Spleen (tissue), 11 donors: Measurements from ENCODE around the gene WNK1. TPM values are rescaled to one million over a fixed set of nuclear protein-coding genes. Genes with fewer than 3 reads are reported as not detected.

Experiments
- DNase-seq: peaks from one replicate; pipeline ENCODE4 v3.0.0-alpha.2; 2020
- H3K27ac ChIP-seq, 8 donors: fragments of 200-600 bp; sonication (generic) in 7 of 8; 1 replicate in 4 of 8; 2 replicates in 4 of 8; pipeline versions ENCODE4 v1.5.0 to v1.8.0; 2016 to 2021; ENCODE audit warnings: inconsistent platforms in 4 of 8, mild to moderate bottlenecking in 4 of 8, moderate library complexity in 1 of 8
- H3K27me3 ChIP-seq, 7 donors: fragments of 200-600 bp; sonication (generic) in 6 of 7; replicated peaks in 1 of 7; 1 replicate in 4 of 7; 2 replicates in 3 of 7; pipeline versions ENCODE4 v1.5.0 to v1.8.0; 2016 to 2021; ENCODE audit warnings: inconsistent platforms in 3 of 7, mild to moderate bottlenecking in 1 of 7
- H3K36me3 ChIP-seq, 6 donors: fragments of 200-600 bp; sonication (generic) in 5 of 6; 1 replicate in 4 of 6; 2 replicates in 2 of 6; pipeline versions ENCODE4 v1.5.0 to v1.8.0; 2016 to 2021; ENCODE audit warnings: inconsistent platforms in 2 of 6
- H3K4me1 ChIP-seq, 6 donors: fragments of 200-600 bp; sonication (generic) in 5 of 6; 1 replicate in 3 of 6; 2 replicates in 3 of 6; pipeline versions ENCODE4 v1.5.0 to v1.8.0; 2016 to 2021; ENCODE audit warnings: inconsistent platforms in 3 of 6
- H3K4me3 ChIP-seq, 8 donors: fragments of 200-600 bp; sonication (generic) in 7 of 8; 1 replicate in 4 of 8; 2 replicates in 4 of 8; pipeline versions ENCODE4 v1.5.0 to v1.8.0; 2016 to 2021; ENCODE audit warnings: inconsistent platforms in 4 of 8, mild to moderate bottlenecking in 4 of 8, moderate library complexity in 2 of 8
- H3K9me3 ChIP-seq, 8 donors: fragments of 200-600 bp; sonication (generic) in 7 of 8; 1 replicate in 4 of 8; 2 replicates in 4 of 8; pipeline versions ENCODE4 v1.5.0 to v1.8.0; 2016 to 2021; ENCODE audit warnings: inconsistent platforms in 4 of 8
- POLR2A ChIP-seq, 3 donors: fragments of 450-650 bp; IDR thresholded peaks; one replicate each; pipeline ENCODE4 v1.5.1; 2017; ENCODE audit warnings: antibody characterized with exemption in 3 of 3, mild to moderate bottlenecking in 1 of 3
- POLR2AphosphoS5 ChIP-seq, 3 donors: sonication (generic); formaldehyde crosslinking; IDR thresholded peaks; one replicate each; pipeline ENCODE4 v1.5.1; 2017; ENCODE audit warnings: antibody characterized with exemption in 3 of 3
- WGBS, 5 donors: extraction: QIAGEN DNeasy Blood & Tissue Kit in 3 of 5; methylation state at CpG; one replicate each; pipeline versions ENCODE4 v1.1.5 to v1.1.7; 2013 to 2018; 5-methylcytosine and 5-hydroxymethylcytosine counted together
- intact Hi-C: fragments of 100-400 bp; cut with DNase I; formaldehyde crosslinking; loops from one replicate; pipeline ENCODE4 v1.15.0; 2023; ENCODE audit warnings: low total_unique reads
- polyA plus RNA-seq, 3 donors: library from polyadenylated mRNA; stranded (reverse); fragments of 200-250 nt; gene quantifications; one replicate each; pipeline ENCODE4 v1.2.1, GENCODE V29; 2013
- total RNA-seq, 7 donors: library from RNA; depleted of rRNA in 3 of 7; stranded (reverse); fragments of >200 nt in 3 of 7; fragmentation: NEBNext Ultra II Directional in 4 of 7; extraction: Animal tissue kit (Norgen Biotek cat#: 25700) in 4 of 7; gene quantifications; one replicate each; pipeline versions ENCODE4 v1.1.0 to v1.2.1, GENCODE V29; 2016 to 2021
- TF ChIP-seq, protein P1 (sequence below), 11 experiments: fragments of 200-600 bp in 7 of 11; fragments of 450-650 bp in 4 of 11; sonication (generic) in 4 of 11; IDR thresholded peaks in 8 of 11; conservative IDR thresholded peaks in 3 of 11; 1 replicate in 7 of 11; 2 replicates in 4 of 11; pipeline versions ENCODE4 v1.4.0 to v1.8.0; 2016 to 2021; ENCODE audit warnings: antibody characterized with exemption in 11 of 11, inconsistent platforms in 4 of 11, mild to moderate bottlenecking in 1 of 11
- donor health status: healthy with polysubstance abuse.
- donor health status: DM: no; HTN: no; CAD: no; lungs with moderate emphysema.
- donor health status: DM: no; HTN: no; CAD: no.
- donor health status: Bipolar disorder and iron deficiency.
- donor health status: healthy.
- donor health status: DM: no; HTN: no; CAD: no.
- donor health status: DM: yes; HTN: yes; CAD: no.

WNK1 gene
- total and polyA plus RNA-seq, 10 donors = 8.8 to 261 (median 202) TPM

DNA sequence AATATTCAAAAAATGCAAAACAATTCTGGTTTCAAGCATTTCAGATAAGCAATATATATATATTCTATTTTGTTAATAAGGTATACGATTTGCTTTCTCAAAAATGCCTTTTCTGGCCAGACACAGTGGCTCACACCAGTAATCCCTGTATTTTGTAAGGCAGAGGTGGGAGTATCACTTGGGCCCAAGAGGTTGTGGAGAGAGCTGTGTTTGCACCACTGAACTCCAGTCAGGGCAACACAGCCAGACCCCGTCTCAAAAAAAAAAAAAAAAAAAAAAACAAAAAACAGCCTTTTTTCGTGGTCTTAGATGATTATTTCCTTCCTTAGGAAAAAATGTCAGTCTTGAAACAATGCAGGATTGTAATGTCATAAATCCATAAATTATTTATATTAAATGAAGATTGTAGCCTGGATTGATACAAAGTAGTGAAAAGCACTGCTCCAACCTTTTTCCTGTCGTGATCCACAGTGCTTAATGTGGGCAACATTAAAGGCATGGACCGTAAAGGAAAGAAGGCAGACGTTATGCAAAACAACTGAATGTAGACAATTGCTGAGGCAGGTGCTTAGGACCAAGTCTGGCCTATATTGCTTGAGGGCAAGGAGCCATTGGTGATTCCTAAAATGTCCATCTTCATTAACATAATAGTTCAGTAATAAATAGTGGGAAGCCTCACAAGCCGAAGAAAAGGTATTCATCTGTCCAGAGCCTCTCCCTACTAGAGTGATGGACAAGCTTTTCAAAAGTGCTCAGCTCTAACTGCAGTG, 160.3 kb downstream of the WNK1 start:
- no peak for TF ChIP-seq POLR2A (IDR thresholded peaks at IDR 0.05)
- no peak for TF ChIP-seq POLR2AphosphoS5 (IDR thresholded peaks at IDR 0.05)
- Histone ChIP-seq H3K9me3 (no peaks in the 10 kb centered on the region), H3K27me3 (no peaks in the 10 kb centered on the region), H3K27ac (no peak overlapping the region), H3K4me3 (no peak overlapping the region), H3K36me3 (peaks cover 3 to 100% (median 73%) of the 10 kb centered on the region in 6 donors), H3K4me1 (peaks cover 6 to 56% (median 32%) of the 10 kb centered on the region in 6 donors)
- 81 to 86% (median 82%) methylated on average over 7 of the region's 7 CpGs for WGBS, 5 donors
- intact Hi-C loops = no loop called here
- no peak for DNase-seq

DNA sequence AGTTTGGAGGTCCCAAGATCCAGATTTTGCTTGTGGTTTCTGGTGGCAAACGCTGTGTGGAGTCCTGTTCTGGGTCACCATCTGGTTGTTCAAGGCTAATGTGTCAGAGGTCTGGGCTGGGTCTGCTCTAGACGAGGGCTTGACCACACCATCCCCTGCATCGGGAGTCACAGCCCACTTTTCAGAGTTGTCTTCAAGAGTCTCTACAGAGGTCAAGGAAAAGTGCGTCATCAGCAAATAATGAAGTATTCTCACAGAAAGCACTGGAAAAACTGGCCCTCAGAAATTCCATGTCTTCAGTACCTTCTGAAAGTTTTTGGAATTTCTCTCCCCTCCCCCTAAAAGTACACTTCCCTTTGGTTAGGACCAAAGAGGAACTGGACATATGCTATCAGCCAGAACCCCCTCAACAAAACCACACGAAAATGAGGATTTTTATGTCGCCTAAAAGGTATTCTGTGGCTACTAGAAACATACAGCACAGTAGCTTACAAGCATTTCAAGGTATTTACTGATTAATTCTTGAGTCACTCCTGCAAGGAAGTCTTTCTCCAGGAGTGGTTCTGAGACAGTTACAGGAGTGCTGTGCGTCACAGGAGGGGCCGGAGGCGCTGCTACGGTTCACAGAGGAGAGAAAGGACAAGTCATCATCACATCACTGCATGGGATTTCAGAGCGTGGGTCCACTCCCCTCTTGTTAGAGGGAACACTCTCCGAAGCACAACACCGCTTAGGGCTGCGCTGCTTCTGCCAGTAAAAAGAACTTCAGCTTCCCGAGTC, 161.7 kb downstream of the WNK1 start:
- TF ChIP-seq, protein P1, sequence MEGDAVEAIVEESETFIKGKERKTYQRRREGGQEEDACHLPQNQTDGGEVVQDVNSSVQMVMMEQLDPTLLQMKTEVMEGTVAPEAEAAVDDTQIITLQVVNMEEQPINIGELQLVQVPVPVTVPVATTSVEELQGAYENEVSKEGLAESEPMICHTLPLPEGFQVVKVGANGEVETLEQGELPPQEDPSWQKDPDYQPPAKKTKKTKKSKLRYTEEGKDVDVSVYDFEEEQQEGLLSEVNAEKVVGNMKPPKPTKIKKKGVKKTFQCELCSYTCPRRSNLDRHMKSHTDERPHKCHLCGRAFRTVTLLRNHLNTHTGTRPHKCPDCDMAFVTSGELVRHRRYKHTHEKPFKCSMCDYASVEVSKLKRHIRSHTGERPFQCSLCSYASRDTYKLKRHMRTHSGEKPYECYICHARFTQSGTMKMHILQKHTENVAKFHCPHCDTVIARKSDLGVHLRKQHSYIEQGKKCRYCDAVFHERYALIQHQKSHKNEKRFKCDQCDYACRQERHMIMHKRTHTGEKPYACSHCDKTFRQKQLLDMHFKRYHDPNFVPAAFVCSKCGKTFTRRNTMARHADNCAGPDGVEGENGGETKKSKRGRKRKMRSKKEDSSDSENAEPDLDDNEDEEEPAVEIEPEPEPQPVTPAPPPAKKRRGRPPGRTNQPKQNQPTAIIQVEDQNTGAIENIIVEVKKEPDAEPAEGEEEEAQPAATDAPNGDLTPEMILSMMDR (IDR thresholded peaks at IDR 0.05 in 8 of 11, conservative IDR thresholded peaks at IDR 0.05 in 3 of 11) = no peak
- TF ChIP-seq POLR2AphosphoS5 (IDR thresholded peaks at IDR 0.05) (no peak), POLR2A (IDR thresholded peaks at IDR 0.05) (no peak)
- Histone ChIP-seq H3K4me3 (no peak overlapping the region), H3K27ac (peak overlapping the region in 3 of 8 donors; percentile 19 to 61 (median 35)), H3K36me3 (peaks cover 0 to 100% (median 70%) of the 10 kb centered on the region in 6 donors), H3K27me3 (no peaks in the 10 kb centered on the region), H3K4me1 (peaks cover 6 to 56% (median 32%) of the 10 kb centered on the region in 6 donors), H3K9me3 (no peaks in the 10 kb centered on the region)
- intact Hi-C loops = no loop called here
- no peak for DNase-seq
- 61 to 73% (median 66%) methylated on average over 15 of the region's 15 CpGs for WGBS, 5 donors

DNA sequence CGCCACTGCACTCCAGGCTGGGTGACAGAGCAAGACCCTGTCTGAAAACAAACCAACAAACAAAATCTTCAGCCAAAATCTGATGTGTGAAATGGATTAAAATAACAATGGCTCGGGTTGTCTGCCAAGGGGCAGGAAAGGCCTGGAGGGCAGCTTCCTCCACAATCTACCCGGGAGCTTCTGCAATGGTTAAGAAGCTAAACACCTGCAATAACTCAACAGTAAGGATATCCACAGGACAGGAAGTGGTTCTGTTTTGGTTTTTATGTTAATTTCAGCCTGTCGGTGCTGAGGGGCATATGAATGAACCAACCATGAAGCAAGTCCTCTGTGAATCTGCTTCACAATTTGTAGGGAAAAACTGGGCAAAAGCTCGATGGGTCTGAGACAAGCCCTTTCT, 162.7 kb downstream of the WNK1 start:
- WGBS, 5 donors = 25 to 37% (median 32%) methylated on average over 5 of the region's 5 CpGs
- peaks cover 0 to 100% (median 62%) of the 10 kb centered on the region in 6 donors for H3K36me3 ChIP-seq

DNA sequence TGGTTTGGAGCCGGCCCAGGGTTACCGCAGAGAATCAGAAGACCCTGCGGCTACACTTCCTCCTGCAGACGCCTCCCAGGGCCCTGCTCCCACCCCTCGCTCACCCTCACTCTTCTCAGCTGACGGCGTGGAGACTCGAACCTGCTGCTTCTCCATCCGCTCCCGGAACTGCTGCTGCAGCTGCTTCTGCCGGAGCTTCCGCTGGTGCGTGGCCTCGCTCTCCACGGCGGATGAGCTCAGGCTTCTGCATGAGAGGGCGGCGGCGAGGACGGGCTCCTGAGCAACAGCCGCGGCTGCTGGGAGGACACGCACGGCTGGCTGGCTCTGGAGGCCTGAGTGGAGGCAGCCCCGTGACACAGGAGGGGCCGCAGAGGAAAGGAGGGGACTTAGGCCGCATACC, 163.9 kb downstream of the WNK1 start:
- intact Hi-C loops = no loop called here
- Histone ChIP-seq H3K4me1 (peaks cover 6 to 46% (median 26%) of the 10 kb centered on the region in 6 donors), H3K36me3 (peaks cover 0 to 100% (median 58%) of the 10 kb centered on the region in 6 donors), H3K9me3 (no peaks in the 10 kb centered on the region), H3K27me3 (no peaks in the 10 kb centered on the region), H3K4me3 (peak overlapping the region in 1 of 8 donors; percentile 3), H3K27ac (peak overlapping the region in 1 of 8 donors; percentile 50)
- peak; percentile 85 for DNase-seq
- TF ChIP-seq POLR2A (IDR thresholded peaks at IDR 0.05) = no peak
- peak; percentile 24 to 75 (median 62) for TF ChIP-seq POLR2AphosphoS5 (IDR thresholded peaks at IDR 0.05)
- 75 to 88% (median 78%) methylated on average over 26 to 27 of the region's 27 CpGs for WGBS, 5 donors

More for the DNA sequence above, 162.7 kb downstream of the WNK1 start:
- TF ChIP-seq POLR2A (IDR thresholded peaks at IDR 0.05) (no peak), POLR2AphosphoS5 (IDR thresholded peaks at IDR 0.05) (no peak)
- TF ChIP-seq, protein P1 (IDR thresholded peaks at IDR 0.05 in 8 of 11, conservative IDR thresholded peaks at IDR 0.05 in 3 of 11) = no peak
- Histone ChIP-seq H3K4me3 (no peak overlapping the region), H3K4me1 (peaks cover 6 to 56% (median 32%) of the 10 kb centered on the region in 6 donors), H3K9me3 (no peaks in the 10 kb centered on the region), H3K27me3 (no peaks in the 10 kb centered on the region), H3K27ac (peak overlapping the region in 3 of 8 donors; percentile 19 to 61 (median 35))
- intact Hi-C loops = no loop called here
- no peak for DNase-seq
